CD1c-positive myeloid dendritic cell (primary cell): ENCODE results near the gene PPIA.
"Not testable (repeated sequence)": the region's sequence is repeated elsewhere in the genome, so short reads cannot be mapped to it uniquely, and the experiment has no call there.

Source experiments
- DNase-seq: peaks from one replicate; pipeline ENCODE4 v3.0.0-alpha.2; 2016; ENCODE audit errors: extremely low spot score

The PPIA gene

GRCh38 chr7:44827567-44827966 lies 31.1 kb downstream of the PPIA start:
- no peak for DNase-seq

- no peak for DNase-seq
These were observed 42.3 kb downstream of the PPIA start for GRCh38 chr7:44838751-44839150.

DNA sequence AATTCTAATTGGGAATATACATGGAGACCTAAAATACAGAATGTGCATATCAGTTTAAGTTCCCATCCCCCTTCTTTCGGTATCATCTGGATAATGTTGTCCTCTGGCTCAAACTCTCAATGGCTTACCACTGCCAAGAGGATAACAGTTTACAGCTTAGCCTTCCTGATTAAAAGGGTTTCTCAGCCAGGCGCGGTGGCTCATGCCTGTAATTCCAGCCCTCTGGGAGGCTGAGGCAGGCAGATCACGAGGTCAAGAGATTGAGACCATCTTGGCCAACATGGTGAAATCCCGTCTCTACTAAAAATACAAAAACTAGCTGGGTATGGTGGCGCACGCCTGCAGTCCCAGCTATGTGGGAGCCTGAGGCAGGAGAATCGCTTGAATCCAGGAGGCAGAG lies 46.2 kb downstream of the PPIA start:
- not testable (repeated sequence) for DNase-seq

DNA sequence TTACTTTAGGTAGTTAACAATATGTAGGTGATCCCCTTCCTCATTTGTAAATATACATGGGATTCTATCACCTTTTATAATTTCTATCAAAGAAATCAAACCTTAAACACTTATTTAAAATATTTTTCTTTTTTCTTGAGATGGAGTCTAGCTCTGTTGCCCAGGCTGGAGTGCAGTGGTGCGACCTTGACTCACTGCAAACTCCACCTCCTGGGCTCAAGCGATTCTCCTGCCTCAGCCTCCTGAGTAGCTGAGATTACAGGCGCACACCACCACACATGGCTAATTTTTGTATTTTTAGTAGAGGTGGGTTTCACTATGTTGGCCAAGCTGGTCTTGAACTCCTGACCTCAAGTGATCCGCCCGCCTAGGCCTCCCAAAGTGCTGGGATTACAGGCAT lies 47.0 kb downstream of the PPIA start:
- DNase-seq, result not testable (repeated sequence)

GRCh38 chr7:44845451-44845850 lies 49.0 kb downstream of the PPIA start:
- DNase-seq, result peak; percentile 68

- not testable (repeated sequence) for DNase-seq
These were observed 49.9 kb downstream of the PPIA start for GRCh38 chr7:44846390-44846789.

GRCh38 chr7:44846816-44847508 lies 50.5 kb downstream of the PPIA start:
- no peak for DNase-seq

DNA sequence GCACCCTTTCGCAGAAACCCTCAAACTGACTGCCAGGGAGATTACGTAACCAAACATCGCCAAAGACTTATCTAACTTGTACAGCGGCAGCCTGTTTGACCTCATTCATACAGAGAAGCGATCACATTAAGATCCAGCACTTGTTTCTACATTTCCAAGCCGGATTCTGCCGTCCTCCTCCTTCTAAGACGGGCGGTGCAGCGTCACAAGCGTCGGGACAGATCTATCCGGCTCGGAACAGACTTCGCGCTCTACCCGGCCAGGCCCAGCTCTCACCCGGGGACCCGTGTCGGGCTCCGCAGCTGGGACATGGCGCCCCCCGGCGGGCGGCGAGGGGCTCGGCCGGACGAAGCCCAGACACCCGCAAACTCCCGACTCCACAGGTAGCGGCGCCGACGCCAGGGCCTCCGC lies 51.0 kb downstream of the PPIA start:
- peak; percentile 90 for DNase-seq

GRCh38 chr7:44847920-44848634 lies 51.6 kb downstream of the PPIA start, which contains the start of gene H2AZ2:
TSS of gene H2AZ2 (minus strand) at chr7:44848087. CDS start at chr7:44847971, 116 bp downstream.
- DNase-seq, result peak; percentile 100

GRCh38 chr7:44849259-44849884 lies 52.9 kb downstream of the PPIA start:
- DNase-seq, result no peak

- peak; percentile 52 for DNase-seq
These were observed 53.5 kb downstream of the PPIA start for GRCh38 chr7:44849885-44850544.

DNA sequence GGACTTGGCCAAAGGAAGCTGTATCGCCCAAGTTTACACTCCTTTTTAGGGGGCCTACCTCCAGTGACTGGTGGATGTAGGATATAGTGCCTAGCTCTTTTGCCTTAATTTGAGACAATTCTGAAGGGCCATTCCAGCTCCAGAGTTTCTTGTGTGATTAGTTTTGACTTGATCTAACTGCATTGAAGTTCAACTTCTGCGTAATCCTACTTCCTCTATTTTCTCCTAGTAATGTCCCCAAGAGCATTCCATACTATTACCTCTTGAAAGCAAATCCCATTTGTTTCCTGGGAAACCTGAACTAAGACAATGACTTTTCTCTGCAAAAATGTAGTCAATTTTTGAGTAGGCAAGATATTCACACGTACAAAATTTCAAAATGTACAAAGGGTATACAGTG lies 56.1 kb downstream of the PPIA start:
- peak; percentile 35 for DNase-seq
